Measurements from ENCODE around the gene OPCML. TPM values are rescaled to one million over a fixed set of nuclear protein-coding genes. Genes with fewer than 3 reads are reported as not detected.

Gene OPCML
- total RNA-seq, 1 experiment from 2014 or later: 0.94 TPM

GRCh38 chr11:133153031-133153430, 379.3 kb downstream of the OPCML start:
- no peak overlapping the region for H2BK20ac ChIP-seq (ENCODE audit: low read depth, low read length, poor library complexity, severe bottlenecking)
- H3K56ac ChIP-seq (ENCODE audit: insufficient read length, low read depth, low read length): no peak overlapping the region
- no peaks in the 10 kb centered on the region for H3K27me3 ChIP-seq (ENCODE audit: insufficient read depth, low read length)
- WGBS (ENCODE audit: extremely low coverage, insufficient read length, low lambda C conversion rate): no CpG with 5 or more reads among the region's 18 CpGs
- TF ChIP-seq, protein P1, sequence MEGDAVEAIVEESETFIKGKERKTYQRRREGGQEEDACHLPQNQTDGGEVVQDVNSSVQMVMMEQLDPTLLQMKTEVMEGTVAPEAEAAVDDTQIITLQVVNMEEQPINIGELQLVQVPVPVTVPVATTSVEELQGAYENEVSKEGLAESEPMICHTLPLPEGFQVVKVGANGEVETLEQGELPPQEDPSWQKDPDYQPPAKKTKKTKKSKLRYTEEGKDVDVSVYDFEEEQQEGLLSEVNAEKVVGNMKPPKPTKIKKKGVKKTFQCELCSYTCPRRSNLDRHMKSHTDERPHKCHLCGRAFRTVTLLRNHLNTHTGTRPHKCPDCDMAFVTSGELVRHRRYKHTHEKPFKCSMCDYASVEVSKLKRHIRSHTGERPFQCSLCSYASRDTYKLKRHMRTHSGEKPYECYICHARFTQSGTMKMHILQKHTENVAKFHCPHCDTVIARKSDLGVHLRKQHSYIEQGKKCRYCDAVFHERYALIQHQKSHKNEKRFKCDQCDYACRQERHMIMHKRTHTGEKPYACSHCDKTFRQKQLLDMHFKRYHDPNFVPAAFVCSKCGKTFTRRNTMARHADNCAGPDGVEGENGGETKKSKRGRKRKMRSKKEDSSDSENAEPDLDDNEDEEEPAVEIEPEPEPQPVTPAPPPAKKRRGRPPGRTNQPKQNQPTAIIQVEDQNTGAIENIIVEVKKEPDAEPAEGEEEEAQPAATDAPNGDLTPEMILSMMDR (conservative IDR thresholded peaks at IDR 0.05): no peak
- no peaks in the 10 kb centered on the region for H3K9me3 ChIP-seq (ENCODE audit: control insufficient read depth, low read depth, low read length)
- no peak overlapping the region for H3T11ph ChIP-seq (ENCODE audit: low read length)
- H3K23ac ChIP-seq (ENCODE audit: insufficient read length, low read depth, low read length): no peak overlapping the region
- Mint-ChIP-seq H3K27me3 (ENCODE audit: low read depth) (peaks cover 10% of the 10 kb centered on the region), H3K36me3 (ENCODE audit: insufficient read depth in 1 of 3, low read depth in 3 of 3) (no peaks in the 10 kb centered on the region), H3K9me3 (no peaks in the 10 kb centered on the region), H3K27ac (no peak overlapping the region), H3K4me3 (no peak overlapping the region), H3K4me1 (peaks cover 19 to 24% of the 10 kb centered on the region in 2 experiments)
- DNase-seq: no peak
- no peaks in the 10 kb centered on the region for H3K79me2 ChIP-seq (ENCODE audit: insufficient read depth, low read length)
- no peak overlapping the region for H3K27ac ChIP-seq (ENCODE audit: insufficient read length, low read depth, low read length)
- H4K5ac ChIP-seq (ENCODE audit: insufficient read length, low read depth, low read length): no peak overlapping the region
- H3K18ac ChIP-seq (ENCODE audit: insufficient read length, low read depth, low read length): no peak overlapping the region
- no peak overlapping the region for H2BK12ac ChIP-seq (ENCODE audit: insufficient read length, low read depth, low read length)
- H2BK120ac ChIP-seq (ENCODE audit: low read depth, low read length, poor library complexity, severe bottlenecking): no peak overlapping the region
- no peak overlapping the region for H3K14ac ChIP-seq (ENCODE audit: insufficient read depth, low read length)
- H4K8ac ChIP-seq (replicated peaks; ENCODE audit: insufficient read length, low read depth, low read length): no peak overlapping the region
- no peak overlapping the region for H2AK5ac ChIP-seq (ENCODE audit: insufficient read length, low read length)
- no peak overlapping the region for H2AFZ ChIP-seq (ENCODE audit: low read length)
- no peak overlapping the region for H3K4ac ChIP-seq (ENCODE audit: low read depth, low read length)
- H3K23me2 ChIP-seq (ENCODE audit: insufficient read length, low read depth, low read length, poor library complexity, severe bottlenecking): no peaks in the 10 kb centered on the region
- H4K91ac ChIP-seq (ENCODE audit: insufficient read length, low read depth, low read length): no peak overlapping the region
- H2BK5ac ChIP-seq (ENCODE audit: insufficient read length, low read length): no peak overlapping the region
- H3K4me2 ChIP-seq (ENCODE audit: insufficient read depth, insufficient read length, low read length): no peak overlapping the region
- H3K4me1 ChIP-seq (ENCODE audit: insufficient read depth, low read length): no peaks in the 10 kb centered on the region
- H4K20me1 ChIP-seq (ENCODE audit: control insufficient read depth, insufficient read depth, insufficient read length): no peaks in the 10 kb centered on the region
- H2BK15ac ChIP-seq (ENCODE audit: low read depth, low read length): no peak overlapping the region
- no peaks in the 10 kb centered on the region for H3K79me1 ChIP-seq (ENCODE audit: insufficient read depth, low read depth, low read length, poor library complexity, severe bottlenecking)
- no peak overlapping the region for H3K9ac ChIP-seq (ENCODE audit: extremely low read depth, insufficient read length, low read length)

Data from H9 (cell line).